ENCODE results near the gene PRAMEF17.
"Not testable (repeated sequence)": the region's sequence is repeated elsewhere in the genome, so short reads cannot be mapped to it uniquely, and the experiment has no call there.

- not testable (repeated sequence) for TF ChIP-seq POLR2A (IDR thresholded peaks at IDR 0.05; ENCODE audit: low read length); GATA1 (IDR thresholded peaks at IDR 0.05; ENCODE audit: low read depth, low read length)
Observed at GRCh38 chr1:13364928-13365327, 24.5 kb upstream of the PRAMEF17 start.
